ENCODE data around the gene LIMCH1.

LIMCH1 gene

GRCh38 chr4:41632481-41633073, 94.6 kb downstream of the LIMCH1 start:
- Histone ChIP-seq H3K79me2 (ENCODE audit: control insufficient read depth, low read length) (no peaks in the 10 kb centered on the region), H4K20me1 (ENCODE audit: control insufficient read depth, insufficient read depth, low read depth, low read length) (no peaks in the 10 kb centered on the region), H3F3A (ENCODE audit: control insufficient read depth, insufficient read depth) (no peaks in the 10 kb centered on the region), H3K4me1 (ENCODE audit: control insufficient read depth, low read length) (no peaks in the 10 kb centered on the region), H3K4me2 (ENCODE audit: low read length) (no peak overlapping the region), H3K27ac (ENCODE audit: low read depth, low read length) (no peak overlapping the region), H3K4me3 (ENCODE audit: low read length) (no peak overlapping the region), H3K9me2 (replicated peaks; ENCODE audit: control insufficient read depth, low read length) (no peaks in the 10 kb centered on the region), H3K36me3 (ENCODE audit: control insufficient read depth, low read length) (no peaks in the 10 kb centered on the region), H3K9me3 (ENCODE audit: control insufficient read depth, insufficient read depth, low read length) (no peaks in the 10 kb centered on the region), H3K27me3 (ENCODE audit: control insufficient read depth, low read length) (0 out of 2 replicates have a peak, but pooled peaks cover 2% of the 10 kb centered on the region)
- TF ChIP-seq, protein P1, sequence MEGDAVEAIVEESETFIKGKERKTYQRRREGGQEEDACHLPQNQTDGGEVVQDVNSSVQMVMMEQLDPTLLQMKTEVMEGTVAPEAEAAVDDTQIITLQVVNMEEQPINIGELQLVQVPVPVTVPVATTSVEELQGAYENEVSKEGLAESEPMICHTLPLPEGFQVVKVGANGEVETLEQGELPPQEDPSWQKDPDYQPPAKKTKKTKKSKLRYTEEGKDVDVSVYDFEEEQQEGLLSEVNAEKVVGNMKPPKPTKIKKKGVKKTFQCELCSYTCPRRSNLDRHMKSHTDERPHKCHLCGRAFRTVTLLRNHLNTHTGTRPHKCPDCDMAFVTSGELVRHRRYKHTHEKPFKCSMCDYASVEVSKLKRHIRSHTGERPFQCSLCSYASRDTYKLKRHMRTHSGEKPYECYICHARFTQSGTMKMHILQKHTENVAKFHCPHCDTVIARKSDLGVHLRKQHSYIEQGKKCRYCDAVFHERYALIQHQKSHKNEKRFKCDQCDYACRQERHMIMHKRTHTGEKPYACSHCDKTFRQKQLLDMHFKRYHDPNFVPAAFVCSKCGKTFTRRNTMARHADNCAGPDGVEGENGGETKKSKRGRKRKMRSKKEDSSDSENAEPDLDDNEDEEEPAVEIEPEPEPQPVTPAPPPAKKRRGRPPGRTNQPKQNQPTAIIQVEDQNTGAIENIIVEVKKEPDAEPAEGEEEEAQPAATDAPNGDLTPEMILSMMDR (IDR thresholded peaks at IDR 0.05; ENCODE audit: low read depth, low read length, poor library complexity, severe bottlenecking) = no peak
- TF ChIP-seq EZH2phosphoT487 (IDR thresholded peaks at IDR 0.05; ENCODE audit: borderline replicate concordance, low read length) = no peak

DNA sequence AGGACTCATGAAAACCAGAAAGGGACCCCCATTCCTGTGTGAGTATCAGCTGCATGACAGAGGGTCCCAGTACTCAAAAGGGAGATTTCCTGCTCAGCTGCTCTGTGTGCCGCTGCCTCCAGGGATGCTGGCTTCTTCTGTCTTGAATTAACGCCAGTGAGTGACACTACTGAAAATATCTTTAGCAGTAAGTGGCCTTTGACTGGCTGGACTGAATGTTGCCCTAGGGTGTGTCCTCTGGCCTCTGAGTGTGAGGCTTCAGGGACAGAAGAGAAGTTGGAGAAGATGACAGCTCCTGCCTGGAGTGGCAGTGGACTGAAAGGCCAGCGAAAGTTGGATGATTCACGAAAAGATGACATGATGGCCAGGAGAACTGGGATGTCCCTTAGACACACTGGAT, 95.4 kb downstream of the LIMCH1 start:
- H4K20me1 ChIP-seq (ENCODE audit: control insufficient read depth, insufficient read depth, low read depth, low read length) = no peaks in the 10 kb centered on the region
- H3K4me3 ChIP-seq (ENCODE audit: low read length) = no peak overlapping the region
- H3K27me3 ChIP-seq (ENCODE audit: control insufficient read depth, low read length) = 0 out of 2 replicates have a peak, but pooled peaks cover 3% of the 10 kb centered on the region
- H3K79me2 ChIP-seq (ENCODE audit: control insufficient read depth, low read length) = no peaks in the 10 kb centered on the region
- H3K27ac ChIP-seq (ENCODE audit: low read depth, low read length) = no peak overlapping the region
- no peaks in the 10 kb centered on the region for H3K9me3 ChIP-seq (ENCODE audit: control insufficient read depth, insufficient read depth, low read length)
- no peak for TF ChIP-seq EZH2phosphoT487 (IDR thresholded peaks at IDR 0.05; ENCODE audit: borderline replicate concordance, low read length)
- TF ChIP-seq, protein P1 (IDR thresholded peaks at IDR 0.05; ENCODE audit: low read depth, low read length, poor library complexity, severe bottlenecking) = no peak
- no peaks in the 10 kb centered on the region for H3K4me1 ChIP-seq (ENCODE audit: control insufficient read depth, low read length)
- H3K36me3 ChIP-seq (ENCODE audit: control insufficient read depth, low read length) = no peaks in the 10 kb centered on the region
- H3K9me2 ChIP-seq (replicated peaks; ENCODE audit: control insufficient read depth, low read length) = no peaks in the 10 kb centered on the region
- no peaks in the 10 kb centered on the region for H3F3A ChIP-seq (ENCODE audit: control insufficient read depth, insufficient read depth)
- H3K4me2 ChIP-seq (ENCODE audit: low read length) = no peak overlapping the region

- Histone ChIP-seq H3K27ac (ENCODE audit: low read depth, low read length) (no peak overlapping the region), H3K79me2 (ENCODE audit: control insufficient read depth, low read length) (no peaks in the 10 kb centered on the region), H3K9me2 (replicated peaks; ENCODE audit: control insufficient read depth, low read length) (no peaks in the 10 kb centered on the region), H3K4me1 (ENCODE audit: control insufficient read depth, low read length) (no peaks in the 10 kb centered on the region), H3K4me2 (ENCODE audit: low read length) (no peak overlapping the region), H4K20me1 (ENCODE audit: control insufficient read depth, insufficient read depth, low read depth, low read length) (no peaks in the 10 kb centered on the region), H3K27me3 (ENCODE audit: control insufficient read depth, low read length) (0 out of 2 replicates have a peak, but pooled peaks cover 3% of the 10 kb centered on the region), H3K36me3 (ENCODE audit: control insufficient read depth, low read length) (no peaks in the 10 kb centered on the region), H3F3A (ENCODE audit: control insufficient read depth, insufficient read depth) (no peaks in the 10 kb centered on the region), H3K9me3 (ENCODE audit: control insufficient read depth, insufficient read depth, low read length) (no peaks in the 10 kb centered on the region), H3K4me3 (ENCODE audit: low read length) (no peak overlapping the region)
- TF ChIP-seq, protein P1 (IDR thresholded peaks at IDR 0.05; ENCODE audit: low read depth, low read length, poor library complexity, severe bottlenecking) = no peak
- no peak for TF ChIP-seq EZH2phosphoT487 (IDR thresholded peaks at IDR 0.05; ENCODE audit: borderline replicate concordance, low read length)
Measured at GRCh38 chr4:41635441-41635840, 97.5 kb downstream of the LIMCH1 start.

All from DOHH2 (cell line).